IMR-90 (cell line): ENCODE data around the gene PROM2. TPM values are rescaled to one million over a fixed set of nuclear protein-coding genes. Genes with fewer than 3 reads are reported as not detected.

Experiments
- ATAC-seq: fragments of 200-7000 bp; cut with Tn5 transposase; 2 replicates; pipeline ENCODE4 v1.9.1; 2020; ENCODE audit warnings: low read depth, mild to moderate bottlenecking, moderate library complexity
- BruUV-seq: library from RNA; stranded (reverse); fragments of 400-500 nt; replicated peaks from 2 replicates; lab custom pipeline; 2021; lab: Mats Ljungman, UMichigan
- CTCF ChIA-PET: fragments of 300-600 bp; formaldehyde crosslinking; extraction: SDS; loops from one replicate; lab custom pipeline; 2021; ENCODE audit warnings: antibody characterized with exemption; lab: Yijun Ruan, JAX
- POLR2A ChIA-PET: fragments of 300-600 bp; sonication (Branson Sonifier 250); formaldehyde crosslinking; loops from one replicate; lab custom pipeline; 2022; ENCODE audit warnings: antibody characterized with exemption; ENCODE audit not compliant: unreplicated experiment; lab: Charles Lee
- DNase-seq: peaks from one replicate; pipeline ENCODE4 v3.0.0; 2013
- H2AFZ ChIP-seq: replicated peaks from 2 replicates; pipeline ENCODE3; 2013; ENCODE audit warnings: low read length, mild to moderate bottlenecking; ENCODE audit not compliant: poor library complexity
- H2AK5ac ChIP-seq: 2 replicates; pipeline ENCODE4 v1.6.1; 2013; ENCODE audit warnings: low read depth, low read length, inconsistent platforms
- H2AK9ac ChIP-seq: replicated peaks from 2 replicates; pipeline ENCODE3; 2013; ENCODE audit warnings: mild to moderate bottlenecking, low read depth, low read length, moderate library complexity; ENCODE audit not compliant: poor library complexity
- H2BK120ac ChIP-seq: 2 replicates; pipeline ENCODE4 v1.6.1; 2013; ENCODE audit warnings: low read depth, low read length, inconsistent platforms
- H2BK15ac ChIP-seq: 3 replicates; pipeline ENCODE4 v1.6.1; 2013; ENCODE audit warnings: low read depth, low read length, inconsistent platforms
- H2BK20ac ChIP-seq: 2 replicates; pipeline ENCODE4 v1.6.1; 2013; ENCODE audit warnings: low read depth, mild to moderate bottlenecking, inconsistent platforms, low read length, moderate library complexity
- H2BK5ac ChIP-seq: 2 replicates; pipeline ENCODE4 v1.6.1; 2013; ENCODE audit warnings: mild to moderate bottlenecking, low read depth, low read length, inconsistent platforms; ENCODE audit not compliant: poor library complexity, severe bottlenecking
- H3K14ac ChIP-seq: replicated peaks from 2 replicates; pipeline ENCODE4 v1.6.1; 2013; ENCODE audit warnings: low read depth, low read length, inconsistent platforms
- H3K18ac ChIP-seq: 2 replicates; pipeline ENCODE4 v1.6.1; 2013; ENCODE audit warnings: low read depth, low read length, control low read depth
- H3K23ac ChIP-seq: 2 replicates; pipeline ENCODE4 v1.6.1; 2013; ENCODE audit warnings: low read depth, low read length, inconsistent platforms
- H3K27ac ChIP-seq: 2 replicates; pipeline ENCODE4 v1.5.1; 2013; ENCODE audit warnings: mild to moderate bottlenecking, control low read depth, low read length; ENCODE audit not compliant: insufficient read depth
- H3K27me3 ChIP-seq: 2 replicates; pipeline ENCODE4 v1.6.1; 2013; ENCODE audit warnings: low read length; ENCODE audit not compliant: control insufficient read depth, insufficient read depth
- H3K36me3 ChIP-seq: 2 replicates; pipeline ENCODE4 v1.6.1; 2013; ENCODE audit warnings: low read length, mixed read lengths; ENCODE audit not compliant: control insufficient read depth, insufficient read depth
- H3K4ac ChIP-seq: 2 replicates; pipeline ENCODE4 v1.6.1; 2013; ENCODE audit warnings: low read depth, low read length, inconsistent platforms
- H3K4me1 ChIP-seq: 2 replicates; pipeline ENCODE4 v1.6.1; 2013; ENCODE audit warnings: low read length, mixed read lengths; ENCODE audit not compliant: control insufficient read depth, insufficient read depth
- H3K4me2 ChIP-seq: 2 replicates; pipeline ENCODE4 v1.6.1; 2013; ENCODE audit warnings: low read depth, mild to moderate bottlenecking, control low read depth, low read length, moderate library complexity
- H3K4me3 ChIP-seq: 2 replicates; pipeline ENCODE4 v1.5.1; 2013; ENCODE audit warnings: low read depth, mild to moderate bottlenecking, control low read depth, low read length, moderate library complexity; ENCODE audit not compliant: insufficient read depth
- H3K56ac ChIP-seq: 2 replicates; pipeline ENCODE4 v1.6.1; 2013; ENCODE audit warnings: low read length, inconsistent platforms; ENCODE audit not compliant: insufficient read depth; ENCODE audit errors: extremely low read depth
- H3K79me1 ChIP-seq, 2 experiments: 2 replicates each; pipeline ENCODE4 v1.6.1; 2013; ENCODE audit warnings: low read length in 2 of 2, inconsistent platforms in 1 of 2, low read depth in 1 of 2
- H3K9ac ChIP-seq: 2 replicates; pipeline ENCODE4 v1.6.1; 2013; ENCODE audit warnings: low read depth, low read length, control low read depth
- H3K9me1 ChIP-seq: 2 replicates; pipeline ENCODE4 v1.6.1; 2013; ENCODE audit warnings: low read length, inconsistent platforms; ENCODE audit not compliant: insufficient read depth
- H3K9me3 ChIP-seq: 2 replicates; pipeline ENCODE4 v1.6.1; 2013; ENCODE audit warnings: low read length; ENCODE audit not compliant: control insufficient read depth, insufficient read depth
- H4K20me1 ChIP-seq: 2 replicates; pipeline ENCODE4 v1.6.1; 2013; ENCODE audit warnings: low read length, inconsistent platforms; ENCODE audit not compliant: insufficient read depth
- H4K5ac ChIP-seq: 2 replicates; pipeline ENCODE4 v1.6.1; 2013; ENCODE audit warnings: mild to moderate bottlenecking, low read depth, low read length, control low read depth
- H4K8ac ChIP-seq, 2 experiments: 2 replicates each; pipeline ENCODE4 v1.6.1; 2013; ENCODE audit warnings: low read depth in 2 of 2, low read length in 2 of 2, control low read depth in 1 of 2, inconsistent platforms in 1 of 2
- H4K91ac ChIP-seq: 2 replicates; pipeline ENCODE4 v1.6.1; 2013; ENCODE audit warnings: low read depth, low read length, inconsistent platforms; ENCODE audit not compliant: insufficient read depth
- BHLHE40 ChIP-seq: fragments of 150-350 bp; IDR thresholded peaks from 2 replicates; pipeline ENCODE4 v1.6.1; 2016; ENCODE audit warnings: mild to moderate bottlenecking, low read depth, low read length
- CEBPB ChIP-seq: IDR thresholded peaks from 2 replicates; pipeline ENCODE4 v1.6.1; 2012; ENCODE audit warnings: low read depth, low read length, improper control_type of control experiment
- CHD1 ChIP-seq: IDR thresholded peaks from 2 replicates; pipeline ENCODE4 v1.6.1; 2012; ENCODE audit warnings: low read depth, low read length, improper control_type of control experiment
- FOS ChIP-seq: fragments of 150-350 bp; IDR thresholded peaks from 2 replicates; pipeline ENCODE4 v1.6.1; 2016; ENCODE audit warnings: low read depth, low read length
- MAFK ChIP-seq: IDR thresholded peaks from 2 replicates; pipeline ENCODE4 v1.6.1; 2012; ENCODE audit warnings: low read depth, low read length, improper control_type of control experiment
- MAZ ChIP-seq: IDR thresholded peaks from 2 replicates; pipeline ENCODE4 v1.6.1; 2012; ENCODE audit warnings: low read depth, mild to moderate bottlenecking, low read length, improper control_type of control experiment, moderate library complexity, borderline replicate concordance
- MXI1 ChIP-seq: IDR thresholded peaks from 2 replicates; pipeline ENCODE4 v1.6.1; 2012; ENCODE audit warnings: low read depth, mild to moderate bottlenecking, low read length, moderate library complexity, borderline replicate concordance
- NFE2L2 ChIP-seq: fragments of 150-350 bp; IDR thresholded peaks from 2 replicates; pipeline ENCODE4 v1.6.1; 2016; ENCODE audit warnings: low read depth, mild to moderate bottlenecking, low read length
- POLR2A ChIP-seq: IDR thresholded peaks from 2 replicates; pipeline ENCODE4 v1.6.1; 2012; ENCODE audit warnings: mild to moderate bottlenecking, low read depth, low read length
- RAD21 ChIP-seq: IDR thresholded peaks from 2 replicates; pipeline ENCODE4 v1.6.1; 2012; ENCODE audit warnings: low read length, improper control_type of control experiment
- RFX5 ChIP-seq: IDR thresholded peaks from 2 replicates; pipeline ENCODE4 v1.8.0; 2012; ENCODE audit warnings: low read depth, mild to moderate bottlenecking, low read length, moderate library complexity
- SMC3 ChIP-seq: fragments of 150-350 bp; IDR thresholded peaks from 2 replicates; pipeline ENCODE4 v1.6.1; 2016; ENCODE audit warnings: low read depth, mild to moderate bottlenecking, antibody characterized with exemption, low read length, moderate library complexity
- WGBS, 2 experiments: methylation state at CpG; one replicate each; pipeline versions ENCODE4 v1.1.5 to v1.1.7; 2013; ENCODE audit warnings: missing lambda C conversion rate in 2 of 2; ENCODE audit not compliant: insufficient read length in 1 of 2; ENCODE audit errors: extremely low coverage in 2 of 2; 5-methylcytosine and 5-hydroxymethylcytosine counted together
- dilution Hi-C: fragments of 300-500 bp; cut with HindIII; formaldehyde crosslinking; loops from one replicate; pipeline ENCODE4 v1.14.3; 2018; ENCODE audit warnings: low sequenced_read_pairs; ENCODE audit not compliant: unreplicated experiment
- in situ Hi-C: fragments of 300-500 bp; cut with MboI; formaldehyde crosslinking; loops from 3 replicates; pipeline ENCODE4 v1.14.3; 2019; ENCODE audit warnings: low sequenced_read_pairs, inconsistent platforms, mixed read lengths
- intact Hi-C: fragments of 100-400 bp; cut with micrococcal nuclease; formaldehyde crosslinking; loops from 2 replicates; pipeline ENCODE4 v1.10.0; 2022
- polyA plus RNA-seq, 3 experiments: library from polyadenylated mRNA; depleted of rRNA; stranded (reverse); fragments of >200 nt; gene quantifications; 2 replicates each; pipeline ENCODE4 v1.2.3, GENCODE V29; 2012; ENCODE audit warnings: low replicate concordance in 1 of 3
- total RNA-seq: library from RNA; depleted of rRNA; stranded (reverse); fragments of >200 nt; gene quantifications from 2 replicates; pipeline ENCODE4 v1.2.3, GENCODE V29; 2012
- TF ChIP-seq, protein P1 (sequence below): conservative IDR thresholded peaks from 2 replicates; pipeline ENCODE4 v1.5.1; 2012; ENCODE audit warnings: mild to moderate bottlenecking, low read depth, low read length, improper control_type of control experiment
- TF ChIP-seq, protein P2 (sequence below): fragments of 150-350 bp; IDR thresholded peaks from 2 replicates; pipeline ENCODE4 v1.6.1; 2017; ENCODE audit warnings: mild to moderate bottlenecking, antibody characterized with exemption, low read length, low read depth

Gene PROM2
- total and polyA plus RNA-seq, 2 of the 4 experiments (the other 2 are of a cell fraction), result 0.26 TPM; not detected in 1

DNA sequence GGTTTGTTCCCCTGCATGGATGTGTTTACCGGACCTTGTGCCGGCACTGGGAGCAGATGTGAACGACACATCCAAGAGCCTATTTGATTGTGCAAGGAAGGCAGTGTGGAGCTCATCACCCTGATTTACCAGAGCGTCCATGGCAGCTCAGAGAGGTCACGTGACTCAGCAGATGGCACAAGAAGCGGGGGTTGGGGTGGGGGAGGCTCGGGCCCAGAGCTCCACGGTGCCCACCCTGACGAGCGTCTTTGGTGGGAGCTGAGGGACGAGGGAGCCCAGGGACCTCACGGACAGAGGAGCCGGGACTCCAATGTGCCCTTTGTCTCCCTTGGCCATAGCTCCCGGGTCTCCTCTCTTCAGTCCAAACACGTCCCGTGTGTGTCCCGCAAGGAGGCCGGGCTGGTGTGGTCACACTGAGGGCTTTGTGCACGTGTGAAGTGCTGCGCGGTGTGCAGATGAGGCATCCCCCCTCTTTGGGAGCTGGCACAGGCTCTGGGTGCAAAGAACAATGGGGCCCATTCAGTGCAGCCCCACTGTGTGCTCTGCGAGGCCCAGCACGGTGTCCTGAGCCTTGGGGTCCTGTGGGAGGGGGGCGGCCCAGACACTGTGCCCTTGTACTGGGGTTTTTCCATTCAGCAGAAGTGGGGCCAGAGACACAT lies 38.4 kb downstream of the PROM2 start:
- H3K23ac ChIP-seq, result no peak overlapping the region
- ATAC-seq (no peak), DNase-seq (no peak)
- H3K27ac ChIP-seq, result no peak overlapping the region
- peaks cover 6% of the 10 kb centered on the region; the same call in 1 of the 2 replicates for H3K27me3 ChIP-seq
- BruUV-seq, result no TSS peak
- no peak overlapping the region for H3K4me2 ChIP-seq
- H2BK15ac ChIP-seq, result no peak overlapping the region
- H2BK20ac ChIP-seq, result no peak overlapping the region
- no peak overlapping the region for H3K18ac ChIP-seq
- dilution Hi-C loops, result no loop called here
- H3K56ac ChIP-seq, result no peak overlapping the region
- H3K4me1 ChIP-seq, result peaks cover 9% of the 10 kb centered on the region; the same call in 1 of the 2 replicates
- H4K91ac ChIP-seq, result no peak overlapping the region
- in situ Hi-C loops, result no loop called here
- no peak overlapping the region for H3K9ac ChIP-seq
- H4K8ac ChIP-seq, result no peak overlapping the region
- ChIA-PET POLR2A (no interaction called here), CTCF (no interaction called here)
- H3K9me3 ChIP-seq, result no peaks in the 10 kb centered on the region
- H2AFZ ChIP-seq, result peak overlapping the region; percentile 41
- no peak overlapping the region for H3K4me3 ChIP-seq
- H4K5ac ChIP-seq, result no peak overlapping the region
- H3K4ac ChIP-seq, result no peak overlapping the region
- no peak overlapping the region for H3K14ac ChIP-seq
- H3K79me1 ChIP-seq, result no peaks in the 10 kb centered on the region
- no peak overlapping the region for H2BK120ac ChIP-seq
- H3K9me1 ChIP-seq, result no peaks in the 10 kb centered on the region
- no peaks in the 10 kb centered on the region for H4K20me1 ChIP-seq
- H2AK5ac ChIP-seq, result no peak overlapping the region
- no peak overlapping the region for H2AK9ac ChIP-seq
- intact Hi-C loops, result no loop called here
- H3K36me3 ChIP-seq, result no peaks in the 10 kb centered on the region
- no peak overlapping the region for H2BK5ac ChIP-seq
- TF ChIP-seq MXI1 (no peak), MAFK (no peak), MAZ (no peak), CHD1 (no peak), SMC3 (no peak), POLR2A (no peak), CEBPB (no peak), RFX5 (no peak), RAD21 (no peak), NFE2L2 (no peak), FOS (no peak), BHLHE40 (no peak)
- TF ChIP-seq, protein P1, sequence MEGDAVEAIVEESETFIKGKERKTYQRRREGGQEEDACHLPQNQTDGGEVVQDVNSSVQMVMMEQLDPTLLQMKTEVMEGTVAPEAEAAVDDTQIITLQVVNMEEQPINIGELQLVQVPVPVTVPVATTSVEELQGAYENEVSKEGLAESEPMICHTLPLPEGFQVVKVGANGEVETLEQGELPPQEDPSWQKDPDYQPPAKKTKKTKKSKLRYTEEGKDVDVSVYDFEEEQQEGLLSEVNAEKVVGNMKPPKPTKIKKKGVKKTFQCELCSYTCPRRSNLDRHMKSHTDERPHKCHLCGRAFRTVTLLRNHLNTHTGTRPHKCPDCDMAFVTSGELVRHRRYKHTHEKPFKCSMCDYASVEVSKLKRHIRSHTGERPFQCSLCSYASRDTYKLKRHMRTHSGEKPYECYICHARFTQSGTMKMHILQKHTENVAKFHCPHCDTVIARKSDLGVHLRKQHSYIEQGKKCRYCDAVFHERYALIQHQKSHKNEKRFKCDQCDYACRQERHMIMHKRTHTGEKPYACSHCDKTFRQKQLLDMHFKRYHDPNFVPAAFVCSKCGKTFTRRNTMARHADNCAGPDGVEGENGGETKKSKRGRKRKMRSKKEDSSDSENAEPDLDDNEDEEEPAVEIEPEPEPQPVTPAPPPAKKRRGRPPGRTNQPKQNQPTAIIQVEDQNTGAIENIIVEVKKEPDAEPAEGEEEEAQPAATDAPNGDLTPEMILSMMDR, result no peak
- TF ChIP-seq, protein P2, sequence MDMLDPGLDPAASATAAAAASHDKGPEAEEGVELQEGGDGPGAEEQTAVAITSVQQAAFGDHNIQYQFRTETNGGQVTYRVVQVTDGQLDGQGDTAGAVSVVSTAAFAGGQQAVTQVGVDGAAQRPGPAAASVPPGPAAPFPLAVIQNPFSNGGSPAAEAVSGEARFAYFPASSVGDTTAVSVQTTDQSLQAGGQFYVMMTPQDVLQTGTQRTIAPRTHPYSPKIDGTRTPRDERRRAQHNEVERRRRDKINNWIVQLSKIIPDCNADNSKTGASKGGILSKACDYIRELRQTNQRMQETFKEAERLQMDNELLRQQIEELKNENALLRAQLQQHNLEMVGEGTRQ, result no peak
- WGBS, 2 experiments, result 85% methylated on average over 14 of the region's 24 CpGs; no CpG with 5 or more reads in 1 of the 2 experiments
